Nephron (organoid): Measurements from ENCODE around the gene TRAPPC2L.

Source experiments
- H3K27ac Mint-ChIP-seq, 3 experiments: 2 replicates each; pipeline ENCODE4 v1.8.0; 2020; ENCODE audit warnings: mixed read lengths in 3 of 3, mild to moderate bottlenecking in 2 of 3, moderate library complexity in 1 of 3
- H3K27me3 Mint-ChIP-seq: 2 replicates; pipeline ENCODE4 v1.8.0; 2021; ENCODE audit warnings: low read depth, mild to moderate bottlenecking, moderate library complexity, mixed read lengths
- H3K36me3 Mint-ChIP-seq: 2 replicates; pipeline ENCODE4 v1.8.0; 2020; ENCODE audit warnings: low read depth, mixed read lengths
- H3K4me1 Mint-ChIP-seq: 2 replicates; pipeline ENCODE4 v1.8.0; 2020; ENCODE audit warnings: mixed read lengths
- H3K4me3 Mint-ChIP-seq, 3 experiments: 2 replicates each; pipeline ENCODE4 v1.8.0; 2020; ENCODE audit warnings: mild to moderate bottlenecking in 3 of 3, mixed read lengths in 3 of 3, moderate library complexity in 2 of 3
- H3K9me3 Mint-ChIP-seq: 2 replicates; pipeline ENCODE4 v1.8.0; 2020; ENCODE audit warnings: mixed read lengths
- TF ChIP-seq, protein P1 (sequence below), 3 experiments: fragments of 200-600 bp; sonication (generic); IDR thresholded peaks; one replicate each; pipeline ENCODE4 v1.5.0; 2021; ENCODE audit warnings: antibody characterized with exemption in 3 of 3; ENCODE audit not compliant: unreplicated experiment in 3 of 3

Gene TRAPPC2L

DNA sequence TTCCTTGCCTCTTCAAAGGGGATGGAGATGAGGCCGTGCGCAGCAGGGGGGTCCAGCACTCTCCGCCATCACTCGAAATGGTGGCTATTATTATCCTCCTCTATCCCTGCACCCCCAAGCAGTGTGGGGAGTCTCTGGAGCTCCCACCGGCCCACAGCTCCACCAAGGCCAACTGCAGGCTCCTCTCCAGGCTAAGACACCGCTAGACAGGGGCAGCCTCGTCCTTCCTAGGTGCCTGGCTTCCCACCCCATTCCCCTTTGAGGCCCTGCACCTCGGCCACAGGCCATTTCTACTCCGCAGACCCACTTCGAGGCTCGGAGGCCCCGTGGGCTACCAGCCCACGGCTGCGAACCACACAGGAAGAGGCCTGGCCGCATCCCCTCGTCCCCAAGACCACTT, 49.1 kb downstream of the TRAPPC2L start:
- TF ChIP-seq, protein P1, sequence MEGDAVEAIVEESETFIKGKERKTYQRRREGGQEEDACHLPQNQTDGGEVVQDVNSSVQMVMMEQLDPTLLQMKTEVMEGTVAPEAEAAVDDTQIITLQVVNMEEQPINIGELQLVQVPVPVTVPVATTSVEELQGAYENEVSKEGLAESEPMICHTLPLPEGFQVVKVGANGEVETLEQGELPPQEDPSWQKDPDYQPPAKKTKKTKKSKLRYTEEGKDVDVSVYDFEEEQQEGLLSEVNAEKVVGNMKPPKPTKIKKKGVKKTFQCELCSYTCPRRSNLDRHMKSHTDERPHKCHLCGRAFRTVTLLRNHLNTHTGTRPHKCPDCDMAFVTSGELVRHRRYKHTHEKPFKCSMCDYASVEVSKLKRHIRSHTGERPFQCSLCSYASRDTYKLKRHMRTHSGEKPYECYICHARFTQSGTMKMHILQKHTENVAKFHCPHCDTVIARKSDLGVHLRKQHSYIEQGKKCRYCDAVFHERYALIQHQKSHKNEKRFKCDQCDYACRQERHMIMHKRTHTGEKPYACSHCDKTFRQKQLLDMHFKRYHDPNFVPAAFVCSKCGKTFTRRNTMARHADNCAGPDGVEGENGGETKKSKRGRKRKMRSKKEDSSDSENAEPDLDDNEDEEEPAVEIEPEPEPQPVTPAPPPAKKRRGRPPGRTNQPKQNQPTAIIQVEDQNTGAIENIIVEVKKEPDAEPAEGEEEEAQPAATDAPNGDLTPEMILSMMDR (IDR thresholded peaks at IDR 0.05; ENCODE audit: unreplicated experiment in 3 of 3): no peak

DNA sequence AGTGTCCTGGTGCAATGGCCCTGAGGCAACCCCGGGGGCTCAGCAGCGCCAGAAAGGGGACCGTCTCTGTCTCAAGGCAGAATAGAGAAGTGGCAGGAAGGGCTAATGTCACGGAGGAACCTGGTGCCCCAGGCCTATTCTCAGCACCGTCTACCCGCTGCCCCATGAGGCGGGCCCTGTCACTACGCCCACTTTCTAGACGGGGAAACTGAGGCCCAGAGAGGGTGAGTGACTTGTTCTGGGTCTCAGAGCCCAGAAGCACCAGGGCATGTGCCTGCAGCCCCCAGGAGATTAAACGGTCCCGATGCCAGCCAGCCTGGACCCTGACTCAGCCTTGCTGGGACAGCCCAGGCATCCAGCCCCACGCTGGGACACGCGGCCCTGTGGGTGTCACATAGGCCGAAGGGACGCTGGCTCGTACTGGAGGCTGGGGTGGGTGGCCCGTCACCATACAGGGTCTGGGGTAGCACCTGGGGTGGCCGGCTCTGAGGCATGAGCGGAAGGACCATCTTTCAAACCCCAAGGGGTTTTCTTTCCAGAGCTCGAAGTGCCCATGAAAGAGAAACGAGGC, 49.7 kb downstream of the TRAPPC2L start:
- Mint-ChIP-seq H3K27ac (no peak overlapping the region), H3K9me3 (no peaks in the 10 kb centered on the region), H3K27me3 (peaks cover 7% of the 10 kb centered on the region), H3K4me1 (peaks cover 10% of the 10 kb centered on the region), H3K4me3 (no peak overlapping the region), H3K36me3 (no peaks in the 10 kb centered on the region)
- TF ChIP-seq, protein P1 (IDR thresholded peaks at IDR 0.05; ENCODE audit: unreplicated experiment in 3 of 3): no peak

More for the DNA sequence above, 49.1 kb downstream of the TRAPPC2L start:
- no peak overlapping the region for H3K4me3 Mint-ChIP-seq
- no peaks in the 10 kb centered on the region for H3K9me3 Mint-ChIP-seq
- no peak overlapping the region for H3K27ac Mint-ChIP-seq
- H3K36me3 Mint-ChIP-seq: no peaks in the 10 kb centered on the region
- H3K4me1 Mint-ChIP-seq: peaks cover 10% of the 10 kb centered on the region
- H3K27me3 Mint-ChIP-seq: peaks cover 7% of the 10 kb centered on the region

DNA sequence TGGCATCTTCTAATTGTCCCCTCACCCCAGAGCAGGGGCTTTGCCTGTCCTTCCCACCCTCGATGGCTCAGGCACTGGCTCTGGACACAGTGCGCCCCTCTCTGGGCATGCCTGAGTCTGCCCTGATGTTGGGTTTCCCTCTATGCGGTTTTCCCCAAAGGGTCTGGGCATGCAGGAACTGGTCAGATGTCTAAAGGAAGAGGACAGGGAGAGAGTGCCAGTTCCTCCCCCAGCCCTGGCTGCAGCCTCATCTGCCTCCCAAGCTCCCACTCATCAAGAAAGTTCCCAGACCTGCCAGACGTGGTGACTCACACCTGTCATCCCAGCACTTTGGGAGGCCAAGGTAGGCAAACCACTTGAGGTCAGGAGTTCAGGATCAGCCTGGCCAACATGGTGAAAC, 50.8 kb downstream of the TRAPPC2L start:
- no peak overlapping the region for H3K4me3 Mint-ChIP-seq
- H3K27ac Mint-ChIP-seq: no peak overlapping the region
- H3K4me1 Mint-ChIP-seq: peaks cover 15% of the 10 kb centered on the region
- no peaks in the 10 kb centered on the region for H3K36me3 Mint-ChIP-seq
- peaks cover 7% of the 10 kb centered on the region for H3K27me3 Mint-ChIP-seq
- TF ChIP-seq, protein P1 (IDR thresholded peaks at IDR 0.05; ENCODE audit: unreplicated experiment in 3 of 3): no peak
- no peaks in the 10 kb centered on the region for H3K9me3 Mint-ChIP-seq

DNA sequence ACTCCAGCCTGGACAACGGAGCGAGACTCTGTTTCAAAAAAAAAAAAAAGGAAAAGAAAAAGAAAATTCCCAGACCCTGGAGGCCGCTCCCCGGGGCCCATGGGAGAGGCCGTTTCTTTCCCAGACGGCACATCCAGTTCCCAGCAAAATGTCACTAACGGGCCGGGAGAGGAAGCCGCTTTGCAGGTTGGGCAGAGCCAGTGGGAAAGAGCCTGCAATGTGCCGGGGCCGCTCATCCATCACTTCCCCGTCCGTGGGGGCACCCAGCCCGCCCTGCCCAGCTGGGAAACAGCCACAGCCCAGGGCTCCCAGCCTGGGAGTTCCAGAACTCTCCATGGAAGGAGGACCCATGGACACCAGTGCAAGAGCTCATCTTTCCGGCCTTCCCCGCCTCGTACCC, 51.4 kb downstream of the TRAPPC2L start:
- Mint-ChIP-seq H3K27me3 (peaks cover 7% of the 10 kb centered on the region), H3K36me3 (no peaks in the 10 kb centered on the region), H3K9me3 (no peaks in the 10 kb centered on the region), H3K4me1 (peaks cover 11% of the 10 kb centered on the region), H3K4me3 (no peak overlapping the region), H3K27ac (no peak overlapping the region)
- TF ChIP-seq, protein P1 (IDR thresholded peaks at IDR 0.05; ENCODE audit: unreplicated experiment in 3 of 3): no peak

DNA sequence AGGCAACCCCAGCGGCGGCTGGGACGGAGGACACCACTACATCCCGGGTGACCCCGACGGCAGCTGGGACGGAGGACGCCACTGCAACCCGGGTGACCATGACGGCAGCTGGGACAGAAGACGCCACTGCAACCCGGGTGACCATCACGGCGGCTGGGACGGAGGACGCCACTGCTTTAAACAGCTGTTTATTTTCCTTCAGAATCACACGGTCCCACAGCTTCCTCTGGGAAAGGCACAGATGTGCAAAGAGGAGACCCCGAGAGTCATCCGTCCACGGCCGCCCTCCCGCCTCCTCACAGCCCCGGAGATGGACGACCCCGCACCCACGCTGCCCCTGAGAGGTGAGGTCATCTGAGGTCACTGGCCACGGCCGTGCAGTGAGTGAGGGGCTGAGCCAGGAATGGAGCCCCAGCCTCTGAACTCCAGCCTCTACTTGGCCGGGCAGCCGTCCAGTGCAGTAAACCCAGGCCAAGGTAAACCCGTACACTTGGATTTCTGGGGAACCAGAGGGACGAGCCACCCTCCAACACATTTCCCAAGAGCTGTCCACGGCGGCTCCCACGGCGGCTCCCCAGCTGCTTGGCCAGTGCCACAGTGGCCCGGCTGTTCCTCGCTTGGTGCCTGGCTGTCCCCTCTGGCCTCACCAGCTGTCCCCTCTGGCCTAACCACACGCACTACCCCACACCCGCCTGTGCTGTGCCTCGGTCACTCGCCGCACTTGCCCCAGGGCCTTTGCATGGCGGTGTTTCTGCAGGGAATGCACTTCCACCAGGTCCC, 52.7 kb downstream of the TRAPPC2L start:
- Mint-ChIP-seq H3K27me3 (peaks cover 13% of the 10 kb centered on the region), H3K4me3 (no peak overlapping the region), H3K36me3 (no peaks in the 10 kb centered on the region), H3K4me1 (peaks cover 20% of the 10 kb centered on the region), H3K27ac (no peak overlapping the region), H3K9me3 (no peaks in the 10 kb centered on the region)
- TF ChIP-seq, protein P1 (IDR thresholded peaks at IDR 0.05; ENCODE audit: unreplicated experiment in 3 of 3): no peak
